GM21723 (cell line): Measurements from ENCODE around the gene ATP2A3.

Source experiments
- ATAC-seq: cut with Tn5 transposase; IDR thresholded peaks from one replicate; pipeline ENCODE4 v1.9.1; 2021; ENCODE audit warnings: mild to moderate bottlenecking, moderate library complexity; ENCODE audit not compliant: unreplicated experiment

Gene ATP2A3

GRCh38 chr17:3875317-3875716 is 88.9 kb downstream of the ATP2A3 start:
- no peak for ATAC-seq
